IPS DF 6.9 (cell line): ENCODE data around the gene FOXP3.

ENCODE experiments used
- DNase-seq: peaks from one replicate; pipeline ENCODE4 v3.0.0-alpha.2; 2013; ENCODE audit warnings: low read depth, low spot score
- H3K27ac ChIP-seq: one replicate; pipeline ENCODE4 v1.5.1; 2013; ENCODE audit warnings: low read length, control low read depth
- H3K27me3 ChIP-seq: 2 replicates; pipeline ENCODE4 v1.6.1; 2013; ENCODE audit warnings: mild to moderate bottlenecking, low read length; ENCODE audit not compliant: control insufficient read depth, insufficient read depth
- H3K36me3 ChIP-seq: 2 replicates; pipeline ENCODE4 v1.6.1; 2013; ENCODE audit warnings: low read length; ENCODE audit not compliant: control insufficient read depth, insufficient read depth
- H3K4me1 ChIP-seq: 2 replicates; pipeline ENCODE4 v1.6.1; 2013; ENCODE audit warnings: low read length; ENCODE audit not compliant: control insufficient read depth, insufficient read depth
- H3K4me3 ChIP-seq: 2 replicates; pipeline ENCODE4 v1.5.1; 2013; ENCODE audit warnings: mild to moderate bottlenecking, low read length
- H3K9me3 ChIP-seq: 2 replicates; pipeline ENCODE4 v1.6.1; 2013; ENCODE audit warnings: low read length, inconsistent platforms; ENCODE audit not compliant: control insufficient read depth, insufficient read depth
- WGBS: extraction: QIAGEN DNeasy Blood & Tissue Kit; methylation state at CpG from one replicate; pipeline ENCODE4 v1.1.7; 2013; ENCODE audit warnings: mixed read lengths, missing lambda C conversion rate; ENCODE audit not compliant: insufficient read length, insufficient coverage; 5-methylcytosine and 5-hydroxymethylcytosine counted together

FOXP3 gene

GRCh38 chrX:49262603-49263002, 1.9 kb downstream of the FOXP3 start:
- Histone ChIP-seq H3K36me3 (no peaks in the 10 kb centered on the region), H3K9me3 (no peaks in the 10 kb centered on the region), H3K4me1 (no peaks in the 10 kb centered on the region), H3K4me3 (no peak overlapping the region), H3K27ac (no peak overlapping the region), H3K27me3 (no peaks in the 10 kb centered on the region)
- WGBS: no CpG with 5 or more reads among the region's 1 CpG
- no peak for DNase-seq

GRCh38 chrX:49260221-49260985, 4.1 kb downstream of the FOXP3 start:
- Histone ChIP-seq H3K4me3 (no peak overlapping the region), H3K36me3 (no peaks in the 10 kb centered on the region), H3K27ac (no peak overlapping the region), H3K4me1 (no peaks in the 10 kb centered on the region), H3K9me3 (no peaks in the 10 kb centered on the region), H3K27me3 (no peaks in the 10 kb centered on the region)
- no peak for DNase-seq
- no CpG with 5 or more reads among the region's 17 CpGs for WGBS

GRCh38 chrX:49258749-49259124, 5.8 kb downstream of the FOXP3 start:
- WGBS: no CpG with 5 or more reads among the region's 5 CpGs
- Histone ChIP-seq H3K27me3 (no peaks in the 10 kb centered on the region), H3K4me3 (no peak overlapping the region), H3K4me1 (no peaks in the 10 kb centered on the region), H3K27ac (no peak overlapping the region), H3K36me3 (no peaks in the 10 kb centered on the region), H3K9me3 (no peaks in the 10 kb centered on the region)
- no peak for DNase-seq

- no peak overlapping the region for H3K4me3 ChIP-seq
- H3K4me1 ChIP-seq: no peaks in the 10 kb centered on the region
- no peak for DNase-seq
- H3K27ac ChIP-seq: no peak overlapping the region
- H3K9me3 ChIP-seq: no peaks in the 10 kb centered on the region
- WGBS: no CpG with 5 or more reads among the region's 20 CpGs
- no peaks in the 10 kb centered on the region for H3K36me3 ChIP-seq
- H3K27me3 ChIP-seq: no peaks in the 10 kb centered on the region
Observed at GRCh38 chrX:49257846-49258748, 6.4 kb downstream of the FOXP3 start.

- DNase-seq: no peak
- no peaks in the 10 kb centered on the region for H3K36me3 ChIP-seq
- no peaks in the 10 kb centered on the region for H3K27me3 ChIP-seq
- WGBS: no CpG with 5 or more reads among the region's 14 CpGs
- H3K9me3 ChIP-seq: no peaks in the 10 kb centered on the region
- no peak overlapping the region for H3K27ac ChIP-seq
- no peak overlapping the region for H3K4me3 ChIP-seq
- no peaks in the 10 kb centered on the region for H3K4me1 ChIP-seq
Observed at GRCh38 chrX:49257074-49257790, 7.3 kb downstream of the FOXP3 start.

GRCh38 chrX:49256268-49256995, 8.1 kb downstream of the FOXP3 start:
- Histone ChIP-seq H3K9me3 (no peaks in the 10 kb centered on the region), H3K27me3 (no peaks in the 10 kb centered on the region), H3K4me1 (no peaks in the 10 kb centered on the region), H3K4me3 (no peak overlapping the region), H3K27ac (no peak overlapping the region), H3K36me3 (no peaks in the 10 kb centered on the region)
- WGBS: no CpG with 5 or more reads among the region's 9 CpGs
- DNase-seq: no peak

GRCh38 chrX:49254639-49255038, 9.9 kb downstream of the FOXP3 start:
- no peaks in the 10 kb centered on the region for H3K27me3 ChIP-seq
- no peak overlapping the region for H3K4me3 ChIP-seq
- no CpG with 5 or more reads among the region's 7 CpGs for WGBS
- H3K9me3 ChIP-seq: no peaks in the 10 kb centered on the region
- H3K4me1 ChIP-seq: no peaks in the 10 kb centered on the region; the same call in 1 of the 2 replicates
- no peak overlapping the region for H3K27ac ChIP-seq
- H3K36me3 ChIP-seq: no peaks in the 10 kb centered on the region
- no peak for DNase-seq

- no peak for DNase-seq
- Histone ChIP-seq H3K4me3 (no peak overlapping the region), H3K27me3 (no peaks in the 10 kb centered on the region), H3K27ac (no peak overlapping the region), H3K36me3 (0 out of 2 replicates have a peak, but pooled peaks cover 2% of the 10 kb centered on the region), H3K4me1 (no peaks in the 10 kb centered on the region; the same call in 1 of the 2 replicates), H3K9me3 (no peaks in the 10 kb centered on the region)
- WGBS: no CpG with 5 or more reads among the region's 13 CpGs
Observed at GRCh38 chrX:49251325-49251724, 13.2 kb downstream of the FOXP3 start.

GRCh38 chrX:49250578-49250977, 13.9 kb downstream of the FOXP3 start:
- Histone ChIP-seq H3K9me3 (no peaks in the 10 kb centered on the region), H3K27ac (no peak overlapping the region), H3K27me3 (no peaks in the 10 kb centered on the region), H3K4me3 (no peak overlapping the region), H3K36me3 (0 out of 2 replicates have a peak, but pooled peaks cover 2% of the 10 kb centered on the region), H3K4me1 (no peaks in the 10 kb centered on the region; the same call in 1 of the 2 replicates)
- WGBS: no CpG with 5 or more reads among the region's 9 CpGs
- no peak for DNase-seq
